ENCODE measurements around the gene NEFH. TPM values are rescaled to one million over a fixed set of nuclear protein-coding genes. Genes with fewer than 3 reads are reported as not detected.

NEFH gene, protein sequence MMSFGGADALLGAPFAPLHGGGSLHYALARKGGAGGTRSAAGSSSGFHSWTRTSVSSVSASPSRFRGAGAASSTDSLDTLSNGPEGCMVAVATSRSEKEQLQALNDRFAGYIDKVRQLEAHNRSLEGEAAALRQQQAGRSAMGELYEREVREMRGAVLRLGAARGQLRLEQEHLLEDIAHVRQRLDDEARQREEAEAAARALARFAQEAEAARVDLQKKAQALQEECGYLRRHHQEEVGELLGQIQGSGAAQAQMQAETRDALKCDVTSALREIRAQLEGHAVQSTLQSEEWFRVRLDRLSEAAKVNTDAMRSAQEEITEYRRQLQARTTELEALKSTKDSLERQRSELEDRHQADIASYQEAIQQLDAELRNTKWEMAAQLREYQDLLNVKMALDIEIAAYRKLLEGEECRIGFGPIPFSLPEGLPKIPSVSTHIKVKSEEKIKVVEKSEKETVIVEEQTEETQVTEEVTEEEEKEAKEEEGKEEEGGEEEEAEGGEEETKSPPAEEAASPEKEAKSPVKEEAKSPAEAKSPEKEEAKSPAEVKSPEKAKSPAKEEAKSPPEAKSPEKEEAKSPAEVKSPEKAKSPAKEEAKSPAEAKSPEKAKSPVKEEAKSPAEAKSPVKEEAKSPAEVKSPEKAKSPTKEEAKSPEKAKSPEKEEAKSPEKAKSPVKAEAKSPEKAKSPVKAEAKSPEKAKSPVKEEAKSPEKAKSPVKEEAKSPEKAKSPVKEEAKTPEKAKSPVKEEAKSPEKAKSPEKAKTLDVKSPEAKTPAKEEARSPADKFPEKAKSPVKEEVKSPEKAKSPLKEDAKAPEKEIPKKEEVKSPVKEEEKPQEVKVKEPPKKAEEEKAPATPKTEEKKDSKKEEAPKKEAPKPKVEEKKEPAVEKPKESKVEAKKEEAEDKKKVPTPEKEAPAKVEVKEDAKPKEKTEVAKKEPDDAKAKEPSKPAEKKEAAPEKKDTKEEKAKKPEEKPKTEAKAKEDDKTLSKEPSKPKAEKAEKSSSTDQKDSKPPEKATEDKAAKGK
- total RNA-seq, result 1 to 10 TPM in 1 of 5 experiments, under 1 TPM in 4; 0.19 to 3.2 (median 0.24) TPM
- under 1 TPM; 0.20 to 0.25 TPM for polyA plus RNA-seq
- not detected for total RNA-seq

DNA sequence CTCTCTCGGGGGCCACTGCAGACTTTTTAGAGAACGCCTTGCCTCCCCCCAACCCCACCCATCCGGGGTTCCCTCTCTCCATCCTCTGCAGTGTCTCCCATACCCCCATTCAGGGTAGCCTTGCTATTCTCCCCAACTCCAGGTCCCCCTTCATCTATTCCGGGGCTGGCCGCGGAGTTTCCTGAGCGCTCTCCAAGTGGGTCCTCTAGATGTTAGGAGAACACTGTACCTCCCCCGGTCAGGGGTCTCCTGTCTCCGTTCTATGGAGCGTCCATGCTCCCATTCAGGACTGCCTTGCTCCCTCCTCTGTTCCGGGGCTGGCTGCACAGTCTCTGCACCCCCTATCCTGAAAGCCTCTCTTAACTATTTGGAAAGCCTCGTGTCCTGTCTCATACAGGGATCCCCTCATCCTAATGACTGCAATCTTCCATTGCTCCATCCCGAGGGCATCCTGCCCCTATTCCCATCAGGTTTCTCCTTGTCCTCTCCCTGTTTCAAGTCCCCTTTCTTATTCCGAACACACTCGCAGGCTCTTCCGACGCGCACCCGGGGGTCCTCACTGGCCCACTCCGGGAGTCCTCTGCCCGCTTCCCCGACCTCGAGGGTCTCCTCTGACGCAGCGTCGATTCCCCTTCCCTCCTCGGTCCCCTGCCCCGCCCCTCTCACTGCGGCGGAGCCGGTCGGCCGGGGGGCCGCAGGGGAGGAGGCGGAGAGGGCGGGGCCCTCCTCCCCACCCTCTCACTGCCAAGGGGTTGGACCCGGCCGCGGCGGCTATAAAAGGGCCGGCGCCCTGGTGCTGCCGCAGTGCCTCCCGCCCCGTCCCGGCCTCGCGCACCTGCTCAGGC lies at the start of gene NEFH:
Gene NEFH (plus strand): TSS at position 802 of the 845 bp plus-strand sequence. CDS start 45 bp downstream, outside the sequence.
- Mint-ChIP-seq H3K27ac (no peak within 1 kb of the TSS), H3K4me1 (peaks cover 15 to 22% (median 20%) of the 10 kb centered on the region in 7 donors), H3K9me3 (peaks cover 0 to 6% (median 0%) of the 10 kb centered on the region in 11 donors), H3K36me3 (peaks cover 0 to 5% (median 0%) of the 10 kb centered on the region in 5 donors), H3K4me3 (peak within 1 kb of the TSS; percentile 38 to 76 (median 64)), H3K27me3 (peaks cover 36 to 54% (median 48%) of the 10 kb centered on the region in 5 donors)
- H3K27ac ChIP-seq (ENCODE audit: low read depth, low read length), result no peak within 1 kb of the TSS
- ATAC-seq (no peak), DNase-seq (no peak)
- H3K27me3 ChIP-seq (ENCODE audit: control insufficient read depth in 2 of 2, insufficient read depth in 2 of 2, low read length in 2 of 2), result peaks cover 6 to 12% of the 10 kb centered on the region in 2 donors
- intact Hi-C loops (cut with micrococcal nuclease), result no loop called here
- H3K4me1 ChIP-seq (ENCODE audit: control insufficient read depth in 2 of 2, insufficient read depth in 2 of 2, low read length in 2 of 2), result no peaks in the 10 kb centered on the region
- H3K36me3 ChIP-seq (ENCODE audit: control insufficient read depth in 2 of 3, insufficient read depth in 3 of 3, low read length in 3 of 3), result no peaks in the 10 kb centered on the region
- H3K4me3 ChIP-seq (ENCODE audit: low read length), result no peak within 1 kb of the TSS
- no peaks in the 10 kb centered on the region for H3K9me3 ChIP-seq (ENCODE audit: control insufficient read depth in 2 of 3, low read length in 3 of 3)
- ChIA-PET CTCF (no interaction called here), POLR2A (no interaction called here)

DNA sequence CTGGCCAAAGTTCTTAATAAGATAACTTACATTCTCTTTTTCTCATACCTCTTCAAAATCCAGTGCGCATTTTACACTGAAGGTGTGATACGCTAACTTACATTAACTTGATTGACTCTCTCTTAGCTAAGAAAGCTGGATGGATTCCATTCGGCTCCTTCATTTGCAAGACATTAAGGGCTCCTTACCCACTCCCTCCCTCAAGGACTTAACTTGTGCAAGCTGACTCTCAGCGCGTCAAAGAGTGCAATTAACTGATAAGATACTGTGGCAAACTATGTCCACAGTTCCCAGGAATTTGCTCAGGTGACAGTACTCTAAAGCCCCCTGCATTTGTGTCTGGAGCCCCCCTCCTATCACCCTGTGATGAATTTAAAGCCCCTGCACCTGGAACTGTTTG lies 48.0 kb upstream of the NEFH start:
- Histone ChIP-seq H3K27ac (ENCODE audit: low read depth, low read length) (no peak overlapping the region), H3K9me3 (ENCODE audit: control insufficient read depth in 2 of 3, low read length in 3 of 3) (no peaks in the 10 kb centered on the region), H3K36me3 (ENCODE audit: control insufficient read depth in 2 of 3, insufficient read depth in 3 of 3, low read length in 3 of 3) (no peaks in the 10 kb centered on the region), H3K27me3 (ENCODE audit: control insufficient read depth in 2 of 2, insufficient read depth in 2 of 2, low read length in 2 of 2) (no peaks in the 10 kb centered on the region), H3K4me3 (ENCODE audit: low read length) (no peak overlapping the region), H3K4me1 (ENCODE audit: control insufficient read depth in 2 of 2, insufficient read depth in 2 of 2, low read length in 2 of 2) (no peaks in the 10 kb centered on the region)
- no peak overlapping the region for H3K27ac Mint-ChIP-seq
- DNase-seq (no peak), ATAC-seq (no peak)
- H3K9me3 Mint-ChIP-seq, result peaks cover 0 to 1% (median 0%) of the 10 kb centered on the region in 11 donors
- intact Hi-C loops (cut with micrococcal nuclease), result no loop called here
- POLR2A ChIA-PET, result no interaction called here
- CTCF ChIA-PET, result no interaction called here
- H3K4me3 Mint-ChIP-seq, result no peak overlapping the region
- no peaks in the 10 kb centered on the region for H3K4me1 Mint-ChIP-seq
- H3K27me3 Mint-ChIP-seq, result peaks cover 7 to 56% (median 22%) of the 10 kb centered on the region in 5 donors
- no peaks in the 10 kb centered on the region for H3K36me3 Mint-ChIP-seq

DNA sequence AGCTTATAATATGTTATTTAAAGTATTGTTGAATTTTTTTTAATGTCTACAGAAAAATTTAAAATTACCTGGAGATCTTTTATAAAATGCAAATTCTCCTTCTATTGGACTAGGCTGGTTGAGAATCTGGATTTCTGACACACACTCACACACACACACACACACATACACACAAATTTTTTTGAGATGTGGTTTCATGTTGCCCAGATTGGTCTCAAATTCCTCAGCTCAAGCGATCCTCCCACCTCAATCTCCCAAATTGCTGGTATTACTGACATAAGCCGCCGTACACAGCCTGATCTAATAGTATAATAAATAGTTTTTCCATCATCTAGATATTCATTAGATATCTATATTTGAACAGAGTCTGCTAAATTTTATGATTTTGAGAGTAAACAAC lies 46.2 kb upstream of the NEFH start:
- ChIA-PET POLR2A (no interaction called here), CTCF (no interaction called here)
- H3K4me3 Mint-ChIP-seq, result no peak overlapping the region
- Histone ChIP-seq H3K27ac (ENCODE audit: low read depth, low read length) (no peak overlapping the region), H3K27me3 (ENCODE audit: control insufficient read depth in 2 of 2, insufficient read depth in 2 of 2, low read length in 2 of 2) (no peaks in the 10 kb centered on the region), H3K4me1 (ENCODE audit: control insufficient read depth in 2 of 2, insufficient read depth in 2 of 2, low read length in 2 of 2) (no peaks in the 10 kb centered on the region), H3K36me3 (ENCODE audit: control insufficient read depth in 2 of 3, insufficient read depth in 3 of 3, low read length in 3 of 3) (no peaks in the 10 kb centered on the region), H3K4me3 (ENCODE audit: low read length) (no peak overlapping the region), H3K9me3 (ENCODE audit: control insufficient read depth in 2 of 3, low read length in 3 of 3) (no peaks in the 10 kb centered on the region)
- peaks cover 6 to 51% (median 22%) of the 10 kb centered on the region in 5 donors for H3K27me3 Mint-ChIP-seq
- no peak for DNase-seq
- no peaks in the 10 kb centered on the region for H3K36me3 Mint-ChIP-seq
- no peaks in the 10 kb centered on the region for H3K9me3 Mint-ChIP-seq
- no peaks in the 10 kb centered on the region for H3K4me1 Mint-ChIP-seq
- H3K27ac Mint-ChIP-seq, result no peak overlapping the region
- intact Hi-C loops (cut with micrococcal nuclease), result no loop called here
- no peak for ATAC-seq

DNA sequence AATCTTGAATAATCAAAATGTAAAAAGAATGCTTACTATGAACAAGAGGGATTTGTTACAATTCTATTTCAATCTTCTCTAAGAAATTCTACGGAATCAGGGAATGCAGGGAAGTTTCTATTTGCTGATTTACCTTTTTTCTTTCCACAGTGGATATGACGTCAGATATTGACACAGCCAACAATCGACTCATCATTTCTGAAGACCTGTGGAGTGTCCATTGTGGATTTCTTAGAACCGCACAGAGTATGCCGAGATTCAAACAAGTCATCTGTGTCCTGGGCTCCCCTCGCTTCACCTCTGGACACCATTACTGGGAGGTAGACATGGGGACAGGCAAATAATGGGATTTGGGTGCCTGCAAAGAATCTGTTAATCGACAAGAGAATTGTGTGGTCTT lies 45.7 kb upstream of the NEFH start:
- H3K36me3 ChIP-seq (ENCODE audit: control insufficient read depth in 2 of 3, insufficient read depth in 3 of 3, low read length in 3 of 3), result no peaks in the 10 kb centered on the region
- H3K4me3 ChIP-seq (ENCODE audit: low read length), result no peak overlapping the region
- CTCF ChIA-PET, result no interaction called here
- H3K4me1 Mint-ChIP-seq, result no peaks in the 10 kb centered on the region
- no peak overlapping the region for H3K4me3 Mint-ChIP-seq
- H3K27ac ChIP-seq (ENCODE audit: low read depth, low read length), result no peak overlapping the region
- no peak overlapping the region for H3K27ac Mint-ChIP-seq
- intact Hi-C loops (cut with micrococcal nuclease), result no loop called here
- H3K36me3 Mint-ChIP-seq, result no peaks in the 10 kb centered on the region
- no peaks in the 10 kb centered on the region for H3K9me3 Mint-ChIP-seq
- no peaks in the 10 kb centered on the region for H3K9me3 ChIP-seq (ENCODE audit: control insufficient read depth in 2 of 3, low read length in 3 of 3)
- peaks cover 6 to 47% (median 22%) of the 10 kb centered on the region in 5 donors for H3K27me3 Mint-ChIP-seq
- POLR2A ChIA-PET, result no interaction called here
- ATAC-seq (no peak), DNase-seq (no peak)
- H3K4me1 ChIP-seq (ENCODE audit: control insufficient read depth in 2 of 2, insufficient read depth in 2 of 2, low read length in 2 of 2), result no peaks in the 10 kb centered on the region
- no peaks in the 10 kb centered on the region for H3K27me3 ChIP-seq (ENCODE audit: control insufficient read depth in 2 of 2, insufficient read depth in 2 of 2, low read length in 2 of 2)

DNA sequence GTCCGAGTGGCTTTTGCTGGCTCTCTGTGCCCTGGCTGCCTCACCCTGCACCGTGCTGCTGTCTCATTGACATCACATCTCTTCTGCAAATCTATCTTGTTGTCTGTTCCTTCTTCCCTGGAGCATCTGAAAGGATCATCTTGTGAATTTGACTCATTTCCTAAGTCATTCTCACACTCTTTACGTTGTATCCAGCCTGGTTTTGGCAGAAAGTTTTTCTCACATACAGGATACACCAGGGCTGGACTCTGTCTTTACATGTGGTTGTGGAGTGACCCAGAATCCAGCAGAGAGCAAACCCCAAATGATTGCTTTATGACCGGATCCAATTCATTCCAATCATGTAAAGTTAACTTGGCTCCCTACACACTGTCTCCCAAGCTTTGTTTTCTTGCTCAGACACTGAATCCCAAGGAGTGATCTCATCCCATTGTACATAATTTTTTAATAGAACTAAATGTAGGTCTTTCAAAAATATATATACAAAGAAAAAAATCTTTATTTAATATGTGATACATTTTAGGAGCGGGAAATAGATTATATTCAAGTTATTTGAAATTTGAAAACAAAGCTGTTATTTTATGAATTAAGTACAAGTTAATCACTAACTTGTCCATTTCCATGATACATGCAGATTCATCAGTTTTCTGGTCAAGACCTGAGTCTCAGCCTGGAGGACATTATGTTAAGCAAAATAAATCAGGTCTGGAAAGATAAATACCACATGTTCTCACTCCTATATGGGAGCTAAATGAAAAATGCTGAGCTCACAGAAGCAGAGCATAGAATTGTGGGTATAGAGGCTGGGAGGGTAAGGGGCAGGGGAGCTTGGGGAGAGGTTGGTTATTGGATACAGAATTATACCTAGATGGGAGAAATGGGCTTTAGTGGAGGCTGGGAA lies 44.5 kb upstream of the NEFH start:
- no peak overlapping the region for H3K27ac Mint-ChIP-seq
- intact Hi-C loops (cut with micrococcal nuclease), result no loop called here
- ATAC-seq, result no peak
- H3K4me3 Mint-ChIP-seq, result peak overlapping the region in 1 of 10 donors; percentile 8
- H3K9me3 ChIP-seq (ENCODE audit: control insufficient read depth in 2 of 3, low read length in 3 of 3), result no peaks in the 10 kb centered on the region
- CTCF ChIA-PET, result no interaction called here
- no peak overlapping the region for H3K27ac ChIP-seq (ENCODE audit: low read depth, low read length)
- H3K27me3 ChIP-seq (ENCODE audit: control insufficient read depth in 2 of 2, insufficient read depth in 2 of 2, low read length in 2 of 2), result no peaks in the 10 kb centered on the region
- no peak for DNase-seq
- H3K36me3 ChIP-seq (ENCODE audit: control insufficient read depth in 2 of 3, insufficient read depth in 3 of 3, low read length in 3 of 3), result no peaks in the 10 kb centered on the region
- no peaks in the 10 kb centered on the region for H3K4me1 Mint-ChIP-seq
- H3K4me1 ChIP-seq (ENCODE audit: control insufficient read depth in 2 of 2, insufficient read depth in 2 of 2, low read length in 2 of 2), result no peaks in the 10 kb centered on the region
- peaks cover 6 to 39% (median 22%) of the 10 kb centered on the region in 5 donors for H3K27me3 Mint-ChIP-seq
- no peak overlapping the region for H3K4me3 ChIP-seq (ENCODE audit: low read length)
- peaks cover 0 to 3% (median 0%) of the 10 kb centered on the region in 5 donors for H3K36me3 Mint-ChIP-seq
- H3K9me3 Mint-ChIP-seq, result no peaks in the 10 kb centered on the region
- POLR2A ChIA-PET, result no interaction called here

Measured in naive thymus-derived CD4-positive, alpha-beta T cell (primary cell).